ENCODE measurements around the gene TTC34.

The TTC34 gene

GRCh38 chr1:2623571-2624337 lies 177.7 kb downstream of the TTC34 start:
- no peak for DNase-seq

DNA sequence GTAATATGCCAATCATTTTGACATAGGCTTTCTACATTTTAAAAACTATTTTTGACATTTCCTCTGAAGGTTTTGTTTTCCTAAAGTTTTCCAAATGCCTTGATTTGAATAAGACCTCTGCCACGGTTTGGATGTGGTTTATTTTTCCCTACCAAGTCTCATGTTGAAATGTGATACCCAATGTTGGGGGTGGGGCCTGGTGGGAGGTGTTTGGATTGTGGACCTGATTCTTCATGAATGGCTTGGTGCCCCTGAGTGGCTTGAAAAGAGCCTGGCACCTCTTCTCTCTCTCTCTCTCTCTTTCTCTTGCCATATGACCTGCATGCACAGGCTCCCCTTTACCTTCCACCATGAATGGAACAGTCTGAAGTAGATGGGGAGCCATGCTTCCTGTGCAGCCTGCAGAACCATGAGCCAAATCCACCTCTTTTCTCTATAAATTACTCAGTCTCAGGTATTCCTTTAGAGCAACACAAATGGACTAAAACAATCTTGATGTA lies 183.5 kb downstream of the TTC34 start:
- DNase-seq = no peak

DNA sequence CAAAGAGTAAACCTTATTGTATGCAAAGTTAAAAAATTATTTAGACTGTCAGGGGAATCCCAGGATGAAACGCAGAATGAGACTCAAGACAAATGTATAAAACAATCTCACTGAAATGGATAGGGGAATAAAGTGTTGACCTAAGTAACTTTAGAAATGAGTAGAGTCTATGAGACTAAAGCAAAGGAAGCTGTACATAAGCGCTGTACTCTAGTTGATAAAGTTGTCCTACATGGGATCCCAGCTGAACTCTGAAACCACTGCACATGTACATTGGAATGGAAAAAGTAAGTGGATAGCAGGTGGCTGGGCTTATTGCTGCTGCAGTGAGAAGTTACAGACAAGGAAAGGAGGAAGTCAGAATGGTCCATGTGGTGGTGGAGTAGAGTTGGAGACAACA lies 187.3 kb downstream of the TTC34 start:
- no peak for DNase-seq

- DNase-seq = no peak
These were observed 188.7 kb downstream of the TTC34 start for GRCh38 chr1:2612591-2613365.

DNA sequence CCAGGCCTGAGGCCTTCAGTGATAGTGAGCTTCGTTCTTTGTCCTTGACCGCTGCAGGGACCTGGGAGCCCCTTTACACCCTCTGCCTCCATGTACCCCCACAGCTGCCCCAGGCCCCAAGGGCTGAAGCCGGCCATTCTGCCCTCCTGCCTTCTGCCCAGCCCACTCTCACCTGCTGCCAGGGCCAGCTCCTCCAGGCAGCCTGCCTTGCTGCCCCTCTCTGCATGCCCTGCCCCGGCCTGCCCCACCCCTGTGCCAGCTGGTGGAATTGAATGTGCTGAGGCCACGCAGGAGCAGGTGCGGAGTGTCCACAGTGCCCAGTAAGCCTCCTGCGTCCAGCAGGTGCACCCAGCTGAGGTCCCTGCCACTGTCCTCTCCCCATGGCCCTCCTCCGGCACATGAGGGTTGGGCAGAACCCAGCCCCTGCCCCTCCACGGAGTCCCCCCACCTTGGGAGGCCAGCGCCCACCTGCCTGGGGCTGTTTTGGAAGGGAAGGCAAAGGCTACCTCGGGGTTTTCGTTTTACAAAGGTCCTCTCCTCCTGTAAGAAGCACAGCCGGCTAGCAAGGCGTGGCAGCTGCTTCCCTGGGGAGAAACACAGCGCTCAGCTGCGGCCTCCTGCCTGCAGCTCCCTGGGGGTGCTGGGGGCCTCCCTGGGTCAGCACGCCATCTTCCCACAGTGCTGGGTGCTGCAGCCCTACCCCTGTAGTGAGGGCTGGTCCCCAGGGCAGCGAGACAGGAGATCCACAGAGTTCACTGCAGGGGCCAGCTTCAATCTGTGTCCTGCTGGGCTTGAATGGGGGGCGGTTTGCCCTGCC lies 189.7 kb downstream of the TTC34 start:
- no peak for DNase-seq

- peak; percentile 57 for DNase-seq
These were observed 190.4 kb downstream of the TTC34 start for GRCh38 chr1:2611031-2611501.

DNA sequence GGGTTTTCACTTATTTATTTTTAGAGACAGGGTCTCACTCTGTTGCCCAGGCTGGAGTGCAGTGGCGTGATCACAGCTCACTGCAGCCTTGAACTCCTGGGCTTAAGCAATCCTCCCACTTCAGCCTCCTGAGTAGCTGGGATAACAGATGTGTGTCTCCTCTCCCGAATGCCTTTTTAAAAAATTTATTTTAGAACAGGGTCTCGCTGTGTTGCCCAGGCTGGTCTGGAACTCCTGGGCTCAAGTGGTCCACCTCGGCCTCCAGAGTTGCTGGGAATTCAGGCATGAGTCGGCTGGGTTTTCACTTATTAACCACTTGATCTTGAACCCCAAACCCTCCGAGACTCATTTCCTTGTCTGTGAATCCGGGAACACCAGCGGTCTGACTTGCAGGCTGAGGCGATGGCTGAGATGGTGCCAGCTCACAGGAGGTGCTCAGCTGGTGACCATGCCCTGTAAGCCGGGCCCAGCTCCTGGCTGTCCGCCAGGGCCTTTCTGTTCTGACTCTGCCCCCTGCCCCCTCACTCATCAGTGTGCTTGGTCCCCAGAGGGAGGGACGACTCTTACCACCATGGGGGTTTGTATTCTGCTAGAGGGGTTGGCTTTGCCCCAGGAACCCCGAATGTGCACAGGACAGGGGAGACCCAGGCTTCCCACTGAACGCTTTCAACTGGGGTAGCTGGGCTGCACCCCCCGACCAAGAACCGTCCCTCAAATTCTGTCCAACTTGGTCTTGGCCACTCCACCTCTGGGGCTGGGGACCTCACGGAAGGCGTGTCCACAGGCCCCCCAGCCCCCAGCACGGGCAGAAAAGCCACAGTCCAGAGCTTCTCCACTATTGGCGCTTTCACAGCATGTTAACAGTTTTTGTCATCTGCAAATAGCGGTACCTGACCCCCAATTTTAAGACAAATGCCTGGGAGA lies 191.2 kb downstream of the TTC34 start:
- no peak for DNase-seq

GRCh38 chr1:2609319-2610035 lies 192.0 kb downstream of the TTC34 start:
- DNase-seq = no peak

DNA sequence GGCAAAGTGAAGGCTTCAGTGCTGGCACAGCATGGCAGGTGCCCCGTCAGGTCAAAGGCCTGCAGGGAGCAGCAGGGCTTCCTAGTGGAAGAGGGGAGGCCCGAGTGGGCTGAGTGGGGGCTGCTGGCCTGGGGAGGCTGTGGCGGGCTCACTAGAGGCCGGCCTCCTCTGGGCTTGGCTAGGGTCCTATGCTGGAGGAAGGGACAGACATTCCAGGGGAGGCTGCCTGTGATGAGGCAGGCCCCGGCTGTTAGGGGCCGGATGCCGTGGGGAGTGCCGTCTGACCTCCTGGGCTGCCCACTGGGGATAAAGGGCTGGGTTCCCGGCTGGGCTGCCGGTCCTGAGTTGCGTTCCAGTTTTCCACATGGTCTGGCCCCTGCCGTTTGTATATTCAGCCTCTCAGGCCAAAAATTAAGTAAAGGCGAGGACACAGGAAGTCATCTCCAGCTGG lies 193.8 kb downstream of the TTC34 start:
- no peak for DNase-seq

DNA sequence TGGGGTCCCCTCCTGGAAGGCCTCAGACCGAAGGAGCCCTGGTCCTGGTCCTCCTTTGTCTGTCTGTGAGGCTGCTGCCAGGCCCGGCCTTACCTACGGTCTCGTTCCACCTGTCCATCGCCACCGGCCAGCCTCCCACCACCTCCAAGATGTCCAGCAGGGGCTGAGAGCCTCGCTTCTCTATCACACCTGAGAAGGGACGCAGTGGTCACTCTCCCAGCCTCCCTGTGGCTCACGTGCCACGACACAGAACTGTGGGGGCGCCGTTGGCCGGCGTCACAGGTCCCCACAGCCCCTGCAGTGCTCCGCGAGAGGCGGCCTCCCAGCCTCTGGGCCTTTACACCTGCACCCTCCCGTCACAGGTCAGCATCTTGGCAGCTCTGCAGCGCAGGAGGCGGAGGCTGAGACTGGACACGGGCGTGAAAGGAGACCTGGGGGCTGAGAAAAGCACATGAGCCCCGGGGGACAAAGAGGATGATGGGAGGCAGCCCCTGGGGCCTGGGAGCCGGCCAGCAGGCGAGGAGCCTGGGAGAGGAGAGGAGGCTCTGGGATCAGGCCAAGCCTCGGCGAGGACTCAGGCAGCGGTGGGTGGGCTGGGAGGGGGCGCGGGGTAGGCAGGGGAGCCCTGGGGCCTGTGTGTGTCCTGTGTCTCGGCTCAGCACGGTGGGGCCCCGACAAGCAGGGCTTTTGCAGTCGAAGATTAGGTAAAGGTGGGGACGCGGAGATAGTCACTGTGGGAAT lies 194.4 kb downstream of the TTC34 start:
- DNase-seq = no peak

DNA sequence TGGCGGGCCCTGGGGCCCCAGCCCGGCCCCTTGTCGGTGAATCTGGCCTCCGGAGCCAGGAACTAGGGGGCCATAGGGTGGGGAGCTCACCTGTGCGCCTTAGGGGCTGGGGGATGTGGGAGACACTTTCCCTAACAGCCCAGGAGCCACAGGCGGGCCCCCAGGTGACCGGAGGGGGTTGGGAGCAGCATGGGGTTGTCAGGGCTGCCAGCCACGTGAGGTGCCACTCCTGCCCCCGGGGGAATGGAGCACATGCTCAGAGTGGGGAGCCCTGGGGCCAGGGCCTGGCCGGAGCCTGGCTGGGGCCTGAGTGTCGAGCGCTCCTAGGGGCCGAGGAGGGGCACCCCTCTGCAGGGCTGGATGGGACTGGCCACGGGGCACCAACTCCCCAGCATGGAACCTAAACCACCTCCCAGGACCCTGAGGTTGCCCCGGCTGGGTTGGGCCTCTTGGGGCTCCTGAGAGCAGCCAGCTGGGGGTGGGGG lies 195.1 kb downstream of the TTC34 start:
- no peak for DNase-seq

DNA sequence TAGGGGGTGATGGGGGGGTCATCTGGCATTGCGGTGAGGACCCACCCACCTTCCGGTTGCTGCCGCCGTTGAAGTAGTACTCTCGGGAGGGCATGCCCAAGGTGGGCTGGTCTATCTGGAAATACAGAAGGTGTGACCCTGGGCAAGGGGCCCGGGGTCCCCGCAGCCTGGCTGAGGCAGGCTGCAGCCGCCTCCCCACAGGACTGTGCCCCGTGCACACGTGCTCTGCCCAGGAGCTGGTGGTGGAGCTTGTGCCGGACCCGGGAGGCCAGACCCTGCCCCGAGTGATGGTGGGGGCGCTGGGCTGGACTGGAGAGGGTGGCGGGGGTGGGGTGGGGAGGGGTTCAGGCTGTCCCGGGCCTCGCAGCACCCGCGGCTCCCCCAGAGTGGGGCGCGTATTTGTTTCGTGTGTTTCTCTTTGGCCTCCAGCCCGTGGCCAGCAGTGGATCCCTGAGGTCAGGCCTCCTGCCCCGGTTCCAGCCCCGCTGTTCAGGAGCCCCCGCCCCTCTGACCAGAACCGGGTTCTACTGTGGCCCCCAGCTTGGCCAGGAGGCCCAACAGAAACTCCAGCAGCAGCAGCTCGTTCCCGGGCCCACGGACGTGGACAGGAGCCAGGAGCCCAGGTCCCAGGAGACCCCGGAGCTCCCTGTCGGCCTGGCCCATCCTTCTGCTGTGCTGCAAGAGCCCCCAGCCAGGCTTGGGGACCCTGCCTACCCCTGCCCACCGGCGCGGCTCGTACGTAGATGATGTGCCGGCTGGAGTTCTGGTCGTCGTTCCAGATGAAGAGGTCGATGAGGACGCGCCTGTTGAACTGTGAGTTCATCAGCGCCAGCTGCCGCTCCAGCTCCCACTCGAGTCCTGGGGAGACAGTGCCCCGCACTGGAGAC lies 195.7 kb downstream of the TTC34 start:
- DNase-seq = no peak

GRCh38 chr1:2604844-2605508 lies 196.5 kb downstream of the TTC34 start:
- no peak for DNase-seq

- DNase-seq = no peak
These were observed 197.2 kb downstream of the TTC34 start for GRCh38 chr1:2604156-2604843.

- no peak for DNase-seq
These were observed 197.9 kb downstream of the TTC34 start for GRCh38 chr1:2603521-2604155.

- DNase-seq = no peak
These were observed 198.5 kb downstream of the TTC34 start for GRCh38 chr1:2602866-2603520.

GRCh38 chr1:2602311-2602835 lies 199.1 kb downstream of the TTC34 start:
- DNase-seq = no peak
